ENCODE results near the gene BANP. TPM values are rescaled to one million over a fixed set of nuclear protein-coding genes. Genes with fewer than 3 reads are reported as not detected.

BANP gene
- total and polyA plus RNA-seq, 2 donors (not counting 3 experiments of a cell fraction or from before 2014, with no cell fraction given): 22.4 to 33.8 TPM

- Histone ChIP-seq H3K4me2 (ENCODE audit: insufficient read depth, low read length) (no peak overlapping the region), H3K9me3 (replicated peaks; ENCODE audit: control insufficient read depth, insufficient read depth, low read length) (no peaks in the 10 kb centered on the region), H3K36me3 (ENCODE audit: control insufficient read depth in 2 of 2, extremely low read depth in 1 of 2, insufficient read depth in 2 of 2, low read length in 2 of 2) (no peaks in the 10 kb centered on the region), H4K20me1 (replicated peaks; ENCODE audit: control insufficient read depth, extremely low read depth, insufficient read depth, low read length) (no peaks in the 10 kb centered on the region), H3K9ac (replicated peaks; ENCODE audit: extremely low read depth, insufficient read depth, low read length) (no peak overlapping the region), H2AFZ (ENCODE audit: low read depth, low read length) (no peak overlapping the region), H3K27ac (ENCODE audit: insufficient read depth, low read depth, low read length) (no peak overlapping the region), H3K4me3 (replicated peaks in 1 of 3; ENCODE audit: insufficient read depth in 1 of 3, low read depth in 1 of 3, low read length in 3 of 3) (no peak overlapping the region), H3K9me1 (replicated peaks; ENCODE audit: control insufficient read depth, extremely low read depth, insufficient read depth, low read length) (no peaks in the 10 kb centered on the region), H3K79me2 (ENCODE audit: control insufficient read depth, insufficient read depth, low read length) (peaks cover 14% of the 10 kb centered on the region), H3K27me3 (ENCODE audit: control insufficient read depth in 2 of 2, insufficient read depth in 2 of 2, low read length in 2 of 2) (no peaks in the 10 kb centered on the region), H3K4me1 (ENCODE audit: control insufficient read depth, extremely low read depth, insufficient read depth, low read length) (no peaks in the 10 kb centered on the region)
- POLR2A ChIA-PET: no interaction called here
- dilution Hi-C loops (cut with MboI; ENCODE audit: extremely low pct_ligation_motif_present, low sequenced_read_pairs): no loop called here
- intact Hi-C loops (cut with micrococcal nuclease): no loop called here
- no peak for DNase-seq (ENCODE audit: low read depth, low spot score)
- no peak for FAIRE-seq
- CTCF ChIA-PET: no interaction called here
- BruUV-seq (replicated peaks): no TSS peak
- TF ChIP-seq JUN (IDR thresholded peaks at IDR 0.05; ENCODE audit: borderline replicate concordance, insufficient read depth, insufficient read length, low read depth) (no peak), EZH2 (IDR thresholded peaks at IDR 0.05; ENCODE audit: borderline replicate concordance, low read depth, low read length, severe bottlenecking) (no peak), MAX (IDR thresholded peaks at IDR 0.05; ENCODE audit: insufficient read depth, insufficient read length) (no peak), POLR2AphosphoS5 (IDR thresholded peaks at IDR 0.05; ENCODE audit: insufficient read depth, low read depth, low read length) (no peak), CTCF (IDR thresholded peaks at IDR 0.05; ENCODE audit: extremely low read depth in 1 of 2, insufficient read depth in 1 of 2, low read depth in 1 of 2, low read length in 2 of 2) (no peak), MYC (IDR thresholded peaks at IDR 0.05; ENCODE audit: low read depth, low read length) (no peak), GATA2 (IDR thresholded peaks at IDR 0.05; ENCODE audit: insufficient read depth, insufficient read length, low read depth, low read length) (no peak), FOS (IDR thresholded peaks at IDR 0.05; ENCODE audit: borderline replicate concordance, insufficient read depth, low read length) (no peak), POLR2A (IDR thresholded peaks at IDR 0.05; ENCODE audit: low read depth, low read length) (no peak)
These were observed 25.4 kb downstream of the BANP start for GRCh38 chr16:87976665-87977064.

All from endothelial cell of umbilical vein (primary cell).